MM.1S (cell line): ENCODE data around the gene KRT84.

Source experiments
- DNase-seq: peaks from one replicate; pipeline ENCODE4 v3.0.0-alpha.2; 2015
- H2AFZ ChIP-seq: fragments of 300-600 bp; sonication (generic); 2 replicates; pipeline ENCODE4 v1.6.0; 2016; ENCODE audit warnings: antibody characterized with exemption, low read length
- H3F3A ChIP-seq: fragments of 300-600 bp; sonication (generic); 2 replicates; pipeline ENCODE4 v1.6.1; 2016; ENCODE audit warnings: mild to moderate bottlenecking, antibody characterized with exemption, low read length, moderate library complexity, mixed read lengths; ENCODE audit not compliant: insufficient read depth
- H3K27ac ChIP-seq: fragments of 300-600 bp; sonication (generic); 2 replicates; pipeline ENCODE4 v1.5.1; 2016; ENCODE audit warnings: mild to moderate bottlenecking, low read length
- H3K27me3 ChIP-seq: fragments of 300-600 bp; sonication (generic); replicated peaks from 2 replicates; pipeline ENCODE4 v1.6.0; 2016; ENCODE audit warnings: low read length; ENCODE audit not compliant: insufficient read depth
- H3K36me3 ChIP-seq: fragments of 300-600 bp; sonication (generic); replicated peaks from 2 replicates; pipeline ENCODE4 v1.6.1; 2016; ENCODE audit warnings: mild to moderate bottlenecking, low read length, mixed read lengths; ENCODE audit not compliant: insufficient read depth
- H3K4me1 ChIP-seq: fragments of 300-600 bp; sonication (generic); 2 replicates; pipeline ENCODE4 v1.6.1; 2016; ENCODE audit warnings: low read length, mixed read lengths
- H3K4me2 ChIP-seq: fragments of 300-600 bp; sonication (generic); 2 replicates; pipeline ENCODE4 v1.6.0; 2016; ENCODE audit warnings: low read depth, low read length
- H3K4me3 ChIP-seq: fragments of 300-600 bp; sonication (generic); 2 replicates; pipeline ENCODE4 v1.5.1; 2016; ENCODE audit warnings: low read length, mixed read lengths
- H3K79me2 ChIP-seq: fragments of 300-600 bp; sonication (generic); 2 replicates; pipeline ENCODE4 v1.6.1; 2016; ENCODE audit warnings: mixed run types, low read length, mixed read lengths
- H3K9ac ChIP-seq: fragments of 300-600 bp; sonication (generic); 2 replicates; pipeline ENCODE4 v1.6.1; 2016; ENCODE audit warnings: low read length, mixed read lengths
- H3K9me2 ChIP-seq: fragments of 300-600 bp; sonication (generic); replicated peaks from 2 replicates; pipeline ENCODE4 v1.6.1; 2016; ENCODE audit warnings: mild to moderate bottlenecking, low read length, mixed read lengths; ENCODE audit not compliant: insufficient read depth
- H3K9me3 ChIP-seq: fragments of 300-600 bp; sonication (generic); replicated peaks from 2 replicates; pipeline ENCODE4 v1.6.1; 2016; ENCODE audit warnings: mild to moderate bottlenecking, low read length, mixed read lengths; ENCODE audit not compliant: insufficient read depth
- H4K20me1 ChIP-seq: fragments of 300-600 bp; sonication (generic); 2 replicates; pipeline ENCODE4 v1.6.1; 2016; ENCODE audit warnings: mild to moderate bottlenecking, low read length, moderate library complexity, mixed read lengths; ENCODE audit not compliant: insufficient read depth
- EZH2 ChIP-seq: fragments of 300-600 bp; sonication (generic); optimal IDR thresholded peaks from 2 replicates; pipeline ENCODE3; 2017; ENCODE audit warnings: low read depth, mild to moderate bottlenecking, antibody characterized with exemption, low read length, mixed read lengths
- EZH2phosphoT487 ChIP-seq: fragments of 300-600 bp; sonication (generic); IDR thresholded peaks from 2 replicates; pipeline ENCODE4 v1.6.1; 2018; ENCODE audit warnings: antibody characterized with exemption, low read length
- TF ChIP-seq, protein P1 (sequence below): fragments of 300-600 bp; sonication (generic); IDR thresholded peaks from 2 replicates; pipeline ENCODE4 v1.5.1; 2016; ENCODE audit warnings: antibody characterized with exemption, low read length, mixed read lengths

The KRT84 gene

DNA sequence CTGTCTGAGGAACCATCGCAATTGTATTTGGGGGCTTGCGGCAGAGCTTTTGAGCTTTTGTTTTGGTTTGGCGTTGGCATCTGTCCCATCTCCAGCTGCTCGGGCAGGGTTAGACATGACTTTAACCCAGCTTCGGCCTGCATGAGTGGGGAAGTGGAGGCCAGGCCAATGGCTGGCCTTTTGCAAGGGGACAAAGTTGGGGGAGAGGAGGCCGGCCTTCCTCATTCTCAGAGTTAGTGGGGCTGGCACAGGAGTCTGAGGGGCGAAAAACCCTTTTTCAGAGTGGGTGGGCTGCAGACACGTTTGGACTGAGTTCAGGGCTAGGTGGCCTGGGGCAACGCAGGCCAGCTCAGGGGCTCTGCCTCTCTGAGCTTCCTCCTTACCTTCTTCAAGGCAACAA is 15.5 kb upstream of the KRT84 start:
- no peak overlapping the region for H3K27ac ChIP-seq
- no peak for DNase-seq
- H3K4me3 ChIP-seq, result no peak overlapping the region
- H2AFZ ChIP-seq, result no peak overlapping the region
- no peaks in the 10 kb centered on the region for H4K20me1 ChIP-seq
- no peaks in the 10 kb centered on the region for H3K9me3 ChIP-seq
- H3K36me3 ChIP-seq, result no peaks in the 10 kb centered on the region
- no peak overlapping the region for H3K4me2 ChIP-seq
- H3K9me2 ChIP-seq, result no peaks in the 10 kb centered on the region
- H3K4me1 ChIP-seq, result no peaks in the 10 kb centered on the region
- TF ChIP-seq, protein P1, sequence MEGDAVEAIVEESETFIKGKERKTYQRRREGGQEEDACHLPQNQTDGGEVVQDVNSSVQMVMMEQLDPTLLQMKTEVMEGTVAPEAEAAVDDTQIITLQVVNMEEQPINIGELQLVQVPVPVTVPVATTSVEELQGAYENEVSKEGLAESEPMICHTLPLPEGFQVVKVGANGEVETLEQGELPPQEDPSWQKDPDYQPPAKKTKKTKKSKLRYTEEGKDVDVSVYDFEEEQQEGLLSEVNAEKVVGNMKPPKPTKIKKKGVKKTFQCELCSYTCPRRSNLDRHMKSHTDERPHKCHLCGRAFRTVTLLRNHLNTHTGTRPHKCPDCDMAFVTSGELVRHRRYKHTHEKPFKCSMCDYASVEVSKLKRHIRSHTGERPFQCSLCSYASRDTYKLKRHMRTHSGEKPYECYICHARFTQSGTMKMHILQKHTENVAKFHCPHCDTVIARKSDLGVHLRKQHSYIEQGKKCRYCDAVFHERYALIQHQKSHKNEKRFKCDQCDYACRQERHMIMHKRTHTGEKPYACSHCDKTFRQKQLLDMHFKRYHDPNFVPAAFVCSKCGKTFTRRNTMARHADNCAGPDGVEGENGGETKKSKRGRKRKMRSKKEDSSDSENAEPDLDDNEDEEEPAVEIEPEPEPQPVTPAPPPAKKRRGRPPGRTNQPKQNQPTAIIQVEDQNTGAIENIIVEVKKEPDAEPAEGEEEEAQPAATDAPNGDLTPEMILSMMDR, result no peak
- TF ChIP-seq EZH2phosphoT487 (no peak), EZH2 (no peak)
- H3K27me3 ChIP-seq, result peaks cover 80% of the 10 kb centered on the region
- no peaks in the 10 kb centered on the region for H3K79me2 ChIP-seq
- H3F3A ChIP-seq, result no peaks in the 10 kb centered on the region
- H3K9ac ChIP-seq, result no peak overlapping the region

DNA sequence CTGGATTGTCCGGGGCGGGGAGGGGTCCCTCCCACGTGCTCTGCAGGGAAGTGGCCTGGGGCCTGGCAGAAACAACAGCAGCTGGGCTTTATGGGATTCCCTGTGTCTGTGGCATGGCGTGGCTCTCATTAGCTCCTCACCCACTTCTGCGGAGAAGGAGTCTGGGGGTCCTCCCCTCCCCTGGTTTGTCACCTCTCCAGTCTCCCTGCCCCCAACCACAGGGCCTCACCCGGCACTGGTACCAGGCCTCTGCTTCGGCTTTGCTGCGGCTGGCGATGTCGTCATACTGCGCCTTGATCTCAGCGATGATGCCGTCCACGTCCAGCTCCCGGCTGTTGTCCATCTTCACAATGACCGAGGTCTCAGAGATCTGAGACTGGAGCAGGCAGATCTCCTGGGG is 14.3 kb upstream of the KRT84 start:
- Histone ChIP-seq H3K27me3 (peaks cover 78% of the 10 kb centered on the region), H2AFZ (no peak overlapping the region), H3K9me2 (no peaks in the 10 kb centered on the region), H3K4me1 (no peaks in the 10 kb centered on the region), H3K4me3 (no peak overlapping the region), H3K36me3 (no peaks in the 10 kb centered on the region), H3K27ac (no peak overlapping the region), H4K20me1 (no peaks in the 10 kb centered on the region), H3K79me2 (no peaks in the 10 kb centered on the region), H3K9me3 (no peaks in the 10 kb centered on the region), H3F3A (no peaks in the 10 kb centered on the region), H3K9ac (no peak overlapping the region), H3K4me2 (no peak overlapping the region)
- DNase-seq, result no peak
- TF ChIP-seq EZH2, result no peak
- no peak for TF ChIP-seq EZH2phosphoT487
- TF ChIP-seq, protein P1, result no peak

DNA sequence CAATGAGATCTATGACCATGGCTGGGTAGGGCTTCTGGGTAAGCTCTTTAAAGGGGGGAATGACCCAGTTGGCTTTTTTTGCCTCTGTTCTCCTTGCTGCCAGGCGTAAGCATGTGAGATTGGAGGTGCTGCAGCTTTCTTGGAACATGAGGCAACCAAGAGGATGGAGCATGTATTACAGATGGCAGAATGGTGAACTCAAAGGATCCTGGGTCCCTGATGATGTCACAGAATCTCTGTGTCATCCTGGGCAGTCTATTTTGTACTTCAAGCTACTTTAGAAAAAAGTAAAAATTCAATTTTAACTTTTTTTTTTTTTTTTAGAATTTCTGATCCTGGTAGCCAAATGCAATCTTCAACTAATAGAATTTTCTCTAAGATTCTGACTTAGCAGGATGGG is 12.7 kb upstream of the KRT84 start:
- H3K4me3 ChIP-seq, result no peak overlapping the region
- H3K9me3 ChIP-seq, result no peaks in the 10 kb centered on the region
- H3K27ac ChIP-seq, result no peak overlapping the region
- H2AFZ ChIP-seq, result no peak overlapping the region
- H3F3A ChIP-seq, result no peaks in the 10 kb centered on the region
- no peak overlapping the region for H3K9ac ChIP-seq
- H3K4me2 ChIP-seq, result no peak overlapping the region
- no peaks in the 10 kb centered on the region for H3K79me2 ChIP-seq
- no peaks in the 10 kb centered on the region for H3K4me1 ChIP-seq
- no peak for TF ChIP-seq EZH2phosphoT487
- TF ChIP-seq, protein P1, result no peak
- no peak for TF ChIP-seq EZH2
- DNase-seq, result no peak
- no peaks in the 10 kb centered on the region for H3K9me2 ChIP-seq
- no peaks in the 10 kb centered on the region for H3K36me3 ChIP-seq
- no peaks in the 10 kb centered on the region for H4K20me1 ChIP-seq
- H3K27me3 ChIP-seq, result peaks cover 82% of the 10 kb centered on the region
